ENCODE data around the gene YEATS4.

GRCh38 chr12:69437073-69437472 is 77.5 kb downstream of the YEATS4 start:
- TF ChIP-seq CTCF (IDR thresholded peaks at IDR 0.05) (no peak), POLR2A (IDR thresholded peaks at IDR 0.05) (no peak)
